Esophagus mucosa (tissue), 1 donor: Measurements from ENCODE around the gene HBS1L. TPM values are rescaled to one million over a fixed set of nuclear protein-coding genes. Genes with fewer than 3 reads are reported as not detected.
"Not testable (repeated sequence)": the region's sequence is repeated elsewhere in the genome, so short reads cannot be mapped to it uniquely, and the experiment has no call there.

Source experiments
- ATAC-seq: fragments of 200-7000 bp; cut with Tn5 transposase; one replicate; pipeline ENCODE4 v1.9.1; 2020
- total RNA-seq: library from RNA; stranded (reverse); gene quantifications from one replicate; pipeline ENCODE4 v1.2.4, GENCODE V29; 2023
- donor health status: DM: yes; HTN: yes; CAD: no.

Gene HBS1L
- total RNA-seq, 1 donor from 2014 or later = 47.0 TPM

GRCh38 chr6:135073756-135074393 is 19.3 kb upstream of the HBS1L start:
- no peak for ATAC-seq

GRCh38 chr6:135073217-135073616 is 18.6 kb upstream of the HBS1L start:
- peak; percentile 17 for ATAC-seq

- no peak for ATAC-seq
Measured at GRCh38 chr6:135072753-135073152, 18.1 kb upstream of the HBS1L start.

GRCh38 chr6:135071541-135071940 is 16.9 kb upstream of the HBS1L start:
- ATAC-seq = no peak

- no peak for ATAC-seq
Measured at GRCh38 chr6:135067911-135068310, 13.3 kb upstream of the HBS1L start.

- no peak for ATAC-seq
Measured at GRCh38 chr6:135066806-135067205, 12.2 kb upstream of the HBS1L start.

GRCh38 chr6:135066397-135066796 is 11.8 kb upstream of the HBS1L start:
- no peak for ATAC-seq

- no peak for ATAC-seq
Measured at GRCh38 chr6:135064586-135064985, 10.0 kb upstream of the HBS1L start.

GRCh38 chr6:135063926-135064325 is 9.3 kb upstream of the HBS1L start:
- no peak for ATAC-seq

- no peak for ATAC-seq
Measured at GRCh38 chr6:135062735-135063134, 8.1 kb upstream of the HBS1L start.

- ATAC-seq = no peak
Measured at GRCh38 chr6:135060076-135060475, 5.5 kb upstream of the HBS1L start.

GRCh38 chr6:135058299-135058698 is 3.7 kb upstream of the HBS1L start:
- not testable (repeated sequence) for ATAC-seq

GRCh38 chr6:135056632-135057031 is 2.0 kb upstream of the HBS1L start:
- ATAC-seq = no peak

- ATAC-seq = peak; percentile 14
Measured at GRCh38 chr6:135054226-135054568, 425 bp downstream of the HBS1L start.

GRCh38 chr6:135053406-135053805 is 1.2 kb downstream of the HBS1L start:
- ATAC-seq = no peak

GRCh38 chr6:135052939-135053338 is 1.7 kb downstream of the HBS1L start:
- no peak for ATAC-seq

- ATAC-seq = no peak
Measured at GRCh38 chr6:135048915-135049314, 5.7 kb downstream of the HBS1L start.

GRCh38 chr6:135047336-135047735 is 7.3 kb downstream of the HBS1L start:
- ATAC-seq = no peak

- no peak for ATAC-seq
Measured at GRCh38 chr6:135046912-135047311, 7.7 kb downstream of the HBS1L start.

- ATAC-seq = no peak
Measured at GRCh38 chr6:135044639-135045038, 10.0 kb downstream of the HBS1L start.

GRCh38 chr6:135043846-135044245 is 10.8 kb downstream of the HBS1L start:
- no peak for ATAC-seq

GRCh38 chr6:135043364-135043763 is 11.3 kb downstream of the HBS1L start:
- ATAC-seq = no peak

- no peak for ATAC-seq
Measured at GRCh38 chr6:135038335-135038734, 16.3 kb downstream of the HBS1L start.

- no peak for ATAC-seq
Measured at GRCh38 chr6:135037541-135037940, 17.1 kb downstream of the HBS1L start.

- ATAC-seq = no peak
Measured at GRCh38 chr6:135036731-135037420, 17.7 kb downstream of the HBS1L start.
